Measurements from ENCODE around the gene ATF4. TPM values are rescaled to one million over a fixed set of nuclear protein-coding genes. Genes with fewer than 3 reads are reported as not detected.

The ATF4 gene
- polyA plus RNA-seq, 1 donor = 261 TPM

- DNase-seq = no peak
Observed at GRCh38 chr22:39527481-39527961, 7.2 kb downstream of the ATF4 start.

GRCh38 chr22:39528080-39528661 lies 7.8 kb downstream of the ATF4 start:
- DNase-seq = no peak

- DNase-seq = peak; percentile 87
Observed at GRCh38 chr22:39528681-39529486, 8.5 kb downstream of the ATF4 start.

GRCh38 chr22:39529487-39529851 lies 9.1 kb downstream of the ATF4 start:
- DNase-seq = no peak

GRCh38 chr22:39530116-39530515 lies 9.8 kb downstream of the ATF4 start:
- DNase-seq = no peak

- DNase-seq = no peak
Observed at GRCh38 chr22:39530692-39531331, 10.4 kb downstream of the ATF4 start.

GRCh38 chr22:39532215-39533073 lies 12.1 kb downstream of the ATF4 start, which contains the start of gene RPS19BP1:
Gene RPS19BP1 (minus strand): TSS chr22:39532748. CDS start chr22:39532738, 10 bp downstream.
- peak; percentile 100 for DNase-seq

GRCh38 chr22:39534092-39534506 lies 13.7 kb downstream of the ATF4 start:
- DNase-seq = no peak

GRCh38 chr22:39534591-39535356 lies 14.4 kb downstream of the ATF4 start:
- DNase-seq = peak; percentile 85

GRCh38 chr22:39535357-39535725 lies 15.0 kb downstream of the ATF4 start:
- DNase-seq = no peak

GRCh38 chr22:39535831-39536449 lies 15.6 kb downstream of the ATF4 start:
- no peak for DNase-seq

GRCh38 chr22:39536711-39537110 lies 16.3 kb downstream of the ATF4 start:
- DNase-seq = no peak

GRCh38 chr22:39537975-39538374 lies 17.6 kb downstream of the ATF4 start:
- no peak for DNase-seq

GRCh38 chr22:39543095-39543494 lies 22.7 kb downstream of the ATF4 start:
- DNase-seq = no peak

- DNase-seq = peak; percentile 63
Observed at GRCh38 chr22:39545386-39546365, 25.3 kb downstream of the ATF4 start.

- DNase-seq = no peak
Observed at GRCh38 chr22:39546889-39547586, 26.7 kb downstream of the ATF4 start.

- no peak for DNase-seq
Observed at GRCh38 chr22:39547587-39547947, 27.2 kb downstream of the ATF4 start.

- DNase-seq = no peak
Observed at GRCh38 chr22:39553429-39553828, 33.1 kb downstream of the ATF4 start.

GRCh38 chr22:39554151-39554550 lies 33.8 kb downstream of the ATF4 start:
- no peak for DNase-seq
